K562 (cell line): ENCODE results near the gene EID2. TPM values are rescaled to one million over a fixed set of nuclear protein-coding genes. Genes with fewer than 3 reads are reported as not detected.
A peak's percentile ranks its signal among the peaks of the same experiment; 100 is the strongest.

ENCODE experiments used
- PHF8 ChIP-seq: fragments of 200-600 bp; sonication (generic); IDR thresholded peaks from 2 replicates; pipeline ENCODE4 v1.6.1; 2012; ENCODE audit warnings: mixed run types, mild to moderate bottlenecking, inconsistent platforms, low read length, moderate library complexity, borderline replicate concordance
- RCOR1 ChIP-seq, 2 experiments: IDR thresholded peaks; 2 replicates each; pipeline ENCODE4 v1.6.1; 2012; ENCODE audit warnings: low read depth in 2 of 2, low read length in 2 of 2, borderline replicate concordance in 1 of 2, improper control_type of control experiment in 1 of 2
- SMAD2 ChIP-seq: fragments of 150-350 bp; IDR thresholded peaks from 2 replicates; pipeline ENCODE4 v1.6.1; 2014; ENCODE audit warnings: low read depth, mild to moderate bottlenecking, low read length
- U2AF1 ChIP-seq: fragments of 200-400 bp; formaldehyde crosslinking; optimal IDR thresholded peaks from 2 replicates; pipeline ENCODE3; 2017; ENCODE audit warnings: mild to moderate bottlenecking, low read depth, low read length, moderate library complexity
- YY1 ChIP-seq, 3 experiments: IDR thresholded peaks; 2 replicates each; pipeline ENCODE4 v1.6.1; 2011; ENCODE audit warnings: low read length in 2 of 3, mild to moderate bottlenecking in 2 of 3, moderate library complexity in 2 of 3, borderline replicate concordance in 1 of 3, control low read depth in 1 of 3, low read depth in 1 of 3; ENCODE audit not compliant: insufficient read depth in 3 of 3, insufficient replicate concordance in 2 of 3, control insufficient read depth in 1 of 3, insufficient read length in 1 of 3; ENCODE audit errors: extremely low read depth in 1 of 3
- ZNF3 ChIP-seq: fragments of 250-450 bp; sonication (Bioruptor Pico); IDR thresholded peaks from 2 replicates; pipeline ENCODE4 v1.5.0; 2021; ENCODE audit warnings: mild to moderate bottlenecking, moderate library complexity
- polyA plus RNA-seq, 8 experiments: library from polyadenylated mRNA; depleted of rRNA in 4 of 8; stranded (reverse) in 5 of 8; unstranded in 3 of 8; fragments of >200 nt; fragmentation: Nextera tagmentation in 2 of 8; fragmentation: Illumina TruSeq in 1 of 8; extraction: Ambion mirVana in 2 of 8; extraction: Trizol in 1 of 8; gene quantifications; 2 replicates each; pipeline versions ENCODE4 v1.2.1 to v1.2.3, GENCODE V29; 2011 to 2014; ENCODE audit warnings: inconsistent platforms in 1 of 8, missing spikeins in 1 of 8
- total RNA-seq, 7 experiments: library from RNA; depleted of rRNA in 6 of 7; stranded (reverse); fragments of >200 nt in 6 of 7; fragmentation: Illumina TruSeq in 2 of 7; extraction: Trizol in 2 of 7; gene quantifications; 2 replicates each; pipeline versions ENCODE4 v1.2.1 to v1.2.3, GENCODE V29; 2011 to 2021; ENCODE audit warnings: low replicate concordance in 1 of 7
- TF ChIP-seq, protein P1 (sequence below): fragments of 450-650 bp; IDR thresholded peaks from 2 replicates; pipeline ENCODE4 v1.6.1; 2016; ENCODE audit warnings: mild to moderate bottlenecking, moderate library complexity
- TF ChIP-seq, protein P2 (sequence below): sonication (generic); formaldehyde crosslinking; IDR thresholded peaks from 2 replicates; pipeline ENCODE4 v1.8.0; 2022; ENCODE audit warnings: mild to moderate bottlenecking, missing genetic modification reagents, borderline replicate concordance
- TF ChIP-seq, protein P3 (sequence below): sonication (generic); formaldehyde crosslinking; IDR thresholded peaks from 2 replicates; pipeline ENCODE4 v1.8.0; 2022; ENCODE audit warnings: missing genetic modification reagents, mild to moderate bottlenecking, borderline replicate concordance

Gene EID2
- total and polyA plus RNA-seq, 9 of the 15 experiments (the other 6 are each of a cell fraction or from before 2014, with no cell fraction given), result 2.5 to 18.5 (median 11.3) TPM

DNA sequence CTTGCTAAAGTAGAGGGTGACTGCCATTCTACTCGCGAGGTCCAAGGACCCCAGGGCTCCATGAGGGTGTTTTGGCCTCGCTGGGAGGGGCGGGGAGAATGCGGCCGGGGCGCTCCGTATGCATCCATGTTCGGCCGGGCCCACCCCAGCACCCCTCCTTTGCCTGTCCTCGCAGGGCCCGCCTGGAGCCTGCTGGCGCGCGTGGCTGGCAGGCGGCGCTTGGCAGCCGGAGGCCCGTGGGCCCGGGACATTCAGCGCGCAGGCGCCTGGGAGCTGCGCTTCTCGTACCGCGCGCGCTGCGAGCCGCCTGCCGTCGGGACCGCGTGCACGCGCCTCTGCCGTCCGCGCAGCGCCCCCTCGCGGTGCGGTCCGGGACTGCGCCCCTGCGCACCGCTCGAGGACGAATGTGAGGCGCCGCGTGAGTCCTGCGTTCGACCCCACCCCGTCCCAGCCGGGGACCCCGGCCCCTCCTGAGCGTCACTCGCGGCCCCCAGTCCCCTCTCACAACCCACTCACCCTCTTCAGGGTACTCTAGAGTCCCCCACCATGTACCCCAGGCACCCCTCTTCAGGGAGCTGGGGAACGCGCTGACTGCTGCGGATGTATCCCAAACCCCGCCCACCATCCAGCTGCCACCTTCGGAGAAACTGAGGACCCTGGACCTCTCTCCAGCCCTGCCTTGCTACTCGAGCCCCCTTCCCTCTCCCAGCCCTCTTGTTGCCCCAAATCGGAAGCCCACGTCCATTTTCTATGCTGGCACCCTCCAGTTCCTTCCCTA is 37.1 kb downstream of the EID2 start (continued):
- TF ChIP-seq, protein P1, sequence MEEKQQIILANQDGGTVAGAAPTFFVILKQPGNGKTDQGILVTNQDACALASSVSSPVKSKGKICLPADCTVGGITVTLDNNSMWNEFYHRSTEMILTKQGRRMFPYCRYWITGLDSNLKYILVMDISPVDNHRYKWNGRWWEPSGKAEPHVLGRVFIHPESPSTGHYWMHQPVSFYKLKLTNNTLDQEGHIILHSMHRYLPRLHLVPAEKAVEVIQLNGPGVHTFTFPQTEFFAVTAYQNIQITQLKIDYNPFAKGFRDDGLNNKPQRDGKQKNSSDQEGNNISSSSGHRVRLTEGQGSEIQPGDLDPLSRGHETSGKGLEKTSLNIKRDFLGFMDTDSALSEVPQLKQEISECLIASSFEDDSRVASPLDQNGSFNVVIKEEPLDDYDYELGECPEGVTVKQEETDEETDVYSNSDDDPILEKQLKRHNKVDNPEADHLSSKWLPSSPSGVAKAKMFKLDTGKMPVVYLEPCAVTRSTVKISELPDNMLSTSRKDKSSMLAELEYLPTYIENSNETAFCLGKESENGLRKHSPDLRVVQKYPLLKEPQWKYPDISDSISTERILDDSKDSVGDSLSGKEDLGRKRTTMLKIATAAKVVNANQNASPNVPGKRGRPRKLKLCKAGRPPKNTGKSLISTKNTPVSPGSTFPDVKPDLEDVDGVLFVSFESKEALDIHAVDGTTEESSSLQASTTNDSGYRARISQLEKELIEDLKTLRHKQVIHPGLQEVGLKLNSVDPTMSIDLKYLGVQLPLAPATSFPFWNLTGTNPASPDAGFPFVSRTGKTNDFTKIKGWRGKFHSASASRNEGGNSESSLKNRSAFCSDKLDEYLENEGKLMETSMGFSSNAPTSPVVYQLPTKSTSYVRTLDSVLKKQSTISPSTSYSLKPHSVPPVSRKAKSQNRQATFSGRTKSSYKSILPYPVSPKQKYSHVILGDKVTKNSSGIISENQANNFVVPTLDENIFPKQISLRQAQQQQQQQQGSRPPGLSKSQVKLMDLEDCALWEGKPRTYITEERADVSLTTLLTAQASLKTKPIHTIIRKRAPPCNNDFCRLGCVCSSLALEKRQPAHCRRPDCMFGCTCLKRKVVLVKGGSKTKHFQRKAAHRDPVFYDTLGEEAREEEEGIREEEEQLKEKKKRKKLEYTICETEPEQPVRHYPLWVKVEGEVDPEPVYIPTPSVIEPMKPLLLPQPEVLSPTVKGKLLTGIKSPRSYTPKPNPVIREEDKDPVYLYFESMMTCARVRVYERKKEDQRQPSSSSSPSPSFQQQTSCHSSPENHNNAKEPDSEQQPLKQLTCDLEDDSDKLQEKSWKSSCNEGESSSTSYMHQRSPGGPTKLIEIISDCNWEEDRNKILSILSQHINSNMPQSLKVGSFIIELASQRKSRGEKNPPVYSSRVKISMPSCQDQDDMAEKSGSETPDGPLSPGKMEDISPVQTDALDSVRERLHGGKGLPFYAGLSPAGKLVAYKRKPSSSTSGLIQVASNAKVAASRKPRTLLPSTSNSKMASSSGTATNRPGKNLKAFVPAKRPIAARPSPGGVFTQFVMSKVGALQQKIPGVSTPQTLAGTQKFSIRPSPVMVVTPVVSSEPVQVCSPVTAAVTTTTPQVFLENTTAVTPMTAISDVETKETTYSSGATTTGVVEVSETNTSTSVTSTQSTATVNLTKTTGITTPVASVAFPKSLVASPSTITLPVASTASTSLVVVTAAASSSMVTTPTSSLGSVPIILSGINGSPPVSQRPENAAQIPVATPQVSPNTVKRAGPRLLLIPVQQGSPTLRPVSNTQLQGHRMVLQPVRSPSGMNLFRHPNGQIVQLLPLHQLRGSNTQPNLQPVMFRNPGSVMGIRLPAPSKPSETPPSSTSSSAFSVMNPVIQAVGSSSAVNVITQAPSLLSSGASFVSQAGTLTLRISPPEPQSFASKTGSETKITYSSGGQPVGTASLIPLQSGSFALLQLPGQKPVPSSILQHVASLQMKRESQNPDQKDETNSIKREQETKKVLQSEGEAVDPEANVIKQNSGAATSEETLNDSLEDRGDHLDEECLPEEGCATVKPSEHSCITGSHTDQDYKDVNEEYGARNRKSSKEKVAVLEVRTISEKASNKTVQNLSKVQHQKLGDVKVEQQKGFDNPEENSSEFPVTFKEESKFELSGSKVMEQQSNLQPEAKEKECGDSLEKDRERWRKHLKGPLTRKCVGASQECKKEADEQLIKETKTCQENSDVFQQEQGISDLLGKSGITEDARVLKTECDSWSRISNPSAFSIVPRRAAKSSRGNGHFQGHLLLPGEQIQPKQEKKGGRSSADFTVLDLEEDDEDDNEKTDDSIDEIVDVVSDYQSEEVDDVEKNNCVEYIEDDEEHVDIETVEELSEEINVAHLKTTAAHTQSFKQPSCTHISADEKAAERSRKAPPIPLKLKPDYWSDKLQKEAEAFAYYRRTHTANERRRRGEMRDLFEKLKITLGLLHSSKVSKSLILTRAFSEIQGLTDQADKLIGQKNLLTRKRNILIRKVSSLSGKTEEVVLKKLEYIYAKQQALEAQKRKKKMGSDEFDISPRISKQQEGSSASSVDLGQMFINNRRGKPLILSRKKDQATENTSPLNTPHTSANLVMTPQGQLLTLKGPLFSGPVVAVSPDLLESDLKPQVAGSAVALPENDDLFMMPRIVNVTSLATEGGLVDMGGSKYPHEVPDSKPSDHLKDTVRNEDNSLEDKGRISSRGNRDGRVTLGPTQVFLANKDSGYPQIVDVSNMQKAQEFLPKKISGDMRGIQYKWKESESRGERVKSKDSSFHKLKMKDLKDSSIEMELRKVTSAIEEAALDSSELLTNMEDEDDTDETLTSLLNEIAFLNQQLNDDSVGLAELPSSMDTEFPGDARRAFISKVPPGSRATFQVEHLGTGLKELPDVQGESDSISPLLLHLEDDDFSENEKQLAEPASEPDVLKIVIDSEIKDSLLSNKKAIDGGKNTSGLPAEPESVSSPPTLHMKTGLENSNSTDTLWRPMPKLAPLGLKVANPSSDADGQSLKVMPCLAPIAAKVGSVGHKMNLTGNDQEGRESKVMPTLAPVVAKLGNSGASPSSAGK, result peak; percentile 100
- TF ChIP-seq RCOR1 (IDR thresholded peaks at IDR 0.05; ENCODE audit: borderline replicate concordance in 1 of 2, low read depth in 2 of 2, low read length in 2 of 2) (peak in 1 of 2 experiments; percentile 44; a peak in 1 of 4 replicates), U2AF1 (no peak), YY1 (IDR thresholded peaks at IDR 0.05; ENCODE audit: borderline replicate concordance in 1 of 3, control insufficient read depth in 1 of 3, extremely low read depth in 1 of 3, insufficient read depth in 3 of 3, insufficient read length in 1 of 3, insufficient replicate concordance in 2 of 3, low read depth in 1 of 3, low read length in 2 of 3) (peak in 1 of 3 experiments; percentile 35), PHF8 (peak; percentile 37; the same call in 1 of the 2 replicates), ZNF3 (no peak), SMAD2 (no peak)
- TF ChIP-seq, protein P2, sequence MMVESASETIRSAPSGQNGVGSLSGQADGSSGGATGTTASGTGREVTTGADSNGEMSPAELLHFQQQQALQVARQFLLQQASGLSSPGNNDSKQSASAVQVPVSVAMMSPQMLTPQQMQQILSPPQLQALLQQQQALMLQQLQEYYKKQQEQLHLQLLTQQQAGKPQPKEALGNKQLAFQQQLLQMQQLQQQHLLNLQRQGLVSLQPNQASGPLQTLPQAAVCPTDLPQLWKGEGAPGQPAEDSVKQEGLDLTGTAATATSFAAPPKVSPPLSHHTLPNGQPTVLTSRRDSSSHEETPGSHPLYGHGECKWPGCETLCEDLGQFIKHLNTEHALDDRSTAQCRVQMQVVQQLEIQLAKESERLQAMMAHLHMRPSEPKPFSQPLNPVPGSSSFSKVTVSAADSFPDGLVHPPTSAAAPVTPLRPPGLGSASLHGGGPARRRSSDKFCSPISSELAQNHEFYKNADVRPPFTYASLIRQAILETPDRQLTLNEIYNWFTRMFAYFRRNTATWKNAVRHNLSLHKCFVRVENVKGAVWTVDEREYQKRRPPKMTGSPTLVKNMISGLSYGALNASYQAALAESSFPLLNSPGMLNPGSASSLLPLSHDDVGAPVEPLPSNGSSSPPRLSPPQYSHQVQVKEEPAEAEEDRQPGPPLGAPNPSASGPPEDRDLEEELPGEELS (CRISPR knock-in tag), result peak; percentile 100
- TF ChIP-seq, protein P3, sequence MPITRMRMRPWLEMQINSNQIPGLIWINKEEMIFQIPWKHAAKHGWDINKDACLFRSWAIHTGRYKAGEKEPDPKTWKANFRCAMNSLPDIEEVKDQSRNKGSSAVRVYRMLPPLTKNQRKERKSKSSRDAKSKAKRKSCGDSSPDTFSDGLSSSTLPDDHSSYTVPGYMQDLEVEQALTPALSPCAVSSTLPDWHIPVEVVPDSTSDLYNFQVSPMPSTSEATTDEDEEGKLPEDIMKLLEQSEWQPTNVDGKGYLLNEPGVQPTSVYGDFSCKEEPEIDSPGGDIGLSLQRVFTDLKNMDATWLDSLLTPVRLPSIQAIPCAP (CRISPR knock-in tag), result peak; percentile 95; the same call in 1 of the 2 replicates
